Erythroblast (primary cell): Measurements from ENCODE around the gene TBC1D16.
"Not testable (repeated sequence)": the region's sequence is repeated elsewhere in the genome, so short reads cannot be mapped to it uniquely, and the experiment has no call there.

Experiments
- DNase-seq, 2 experiments: peaks; one replicate each; lab custom pipeline; 2025; lab: John Stamatoyannopoulos, UW
- GATA1 ChIP-seq: IDR thresholded peaks from 2 replicates; pipeline ENCODE4 v1.6.1; 2011; ENCODE audit warnings: low read depth, mild to moderate bottlenecking, control low read depth, low read length, moderate library complexity
- POLR2A ChIP-seq: IDR thresholded peaks from 2 replicates; pipeline ENCODE4 v1.6.1; 2011; ENCODE audit warnings: mild to moderate bottlenecking, low read length

The TBC1D16 gene

GRCh38 chr17:79968116-79968515, 67.6 kb downstream of the TBC1D16 start:
- no peak for DNase-seq
- TF ChIP-seq POLR2A, result no peak
- TF ChIP-seq GATA1, result no peak

GRCh38 chr17:79966681-79967080, 69.0 kb downstream of the TBC1D16 start:
- no peak for TF ChIP-seq POLR2A
- TF ChIP-seq GATA1, result no peak
- no peak for DNase-seq

- DNase-seq, result no peak
- TF ChIP-seq GATA1 (no peak), POLR2A (no peak)
Measured at GRCh38 chr17:79965806-79966205, 69.9 kb downstream of the TBC1D16 start.

- DNase-seq, result not testable (repeated sequence)
Measured at GRCh38 chr17:79962467-79962866, 73.2 kb downstream of the TBC1D16 start.

GRCh38 chr17:79961567-79961966, 74.1 kb downstream of the TBC1D16 start:
- not testable (repeated sequence) for DNase-seq

- no peak for DNase-seq
- TF ChIP-seq POLR2A (no peak), GATA1 (no peak)
Measured at GRCh38 chr17:79960788-79961522, 74.7 kb downstream of the TBC1D16 start.

GRCh38 chr17:79959042-79959441, 76.6 kb downstream of the TBC1D16 start:
- TF ChIP-seq GATA1, result no peak
- no peak for TF ChIP-seq POLR2A
- DNase-seq, result no peak

GRCh38 chr17:79956853-79957252, 78.8 kb downstream of the TBC1D16 start:
- DNase-seq, result no peak

GRCh38 chr17:79956441-79956735, 79.3 kb downstream of the TBC1D16 start:
- not testable (repeated sequence) for DNase-seq

More at GRCh38 chr17:79956853-79957252, 78.8 kb downstream of the TBC1D16 start:
- peak; percentile 30 for TF ChIP-seq POLR2A
- no peak for TF ChIP-seq GATA1

- DNase-seq, result peak in 1 of 2 experiments; percentile 46
- TF ChIP-seq POLR2A (no peak), GATA1 (no peak)
Measured at GRCh38 chr17:79955691-79956440, 79.8 kb downstream of the TBC1D16 start.

GRCh38 chr17:79955167-79955549, 80.5 kb downstream of the TBC1D16 start:
- no peak for DNase-seq
- TF ChIP-seq GATA1 (no peak), POLR2A (no peak)

- TF ChIP-seq GATA1, result no peak
- no peak for TF ChIP-seq POLR2A
- no peak for DNase-seq
Measured at GRCh38 chr17:79954281-79955166, 81.1 kb downstream of the TBC1D16 start.

GRCh38 chr17:79953335-79953734, 82.3 kb downstream of the TBC1D16 start:
- TF ChIP-seq GATA1 (no peak), POLR2A (no peak)

GRCh38 chr17:79952901-79953300, 82.8 kb downstream of the TBC1D16 start:
- no peak for DNase-seq
- no peak for TF ChIP-seq POLR2A
- no peak for TF ChIP-seq GATA1

More at GRCh38 chr17:79953335-79953734, 82.3 kb downstream of the TBC1D16 start:
- no peak for DNase-seq
